Raji (cell line): ENCODE results near the gene GNB1.

ENCODE experiments used
- POLR2A ChIP-seq: IDR thresholded peaks from 2 replicates; pipeline ENCODE4 v1.6.1; 2011; ENCODE audit warnings: low read depth, low read length, control low read depth; ENCODE audit not compliant: insufficient read depth

The GNB1 gene

GRCh38 chr1:1763657-1764621, 126.9 kb downstream of the GNB1 start:
- no peak for TF ChIP-seq POLR2A

GRCh38 chr1:1761504-1762376, 129.1 kb downstream of the GNB1 start:
- no peak for TF ChIP-seq POLR2A

- no peak for TF ChIP-seq POLR2A
These were observed 130.2 kb downstream of the GNB1 start for GRCh38 chr1:1760715-1761114.

GRCh38 chr1:1760345-1760650, 130.6 kb downstream of the GNB1 start:
- TF ChIP-seq POLR2A: no peak

- TF ChIP-seq POLR2A: no peak
These were observed 131.2 kb downstream of the GNB1 start for GRCh38 chr1:1759456-1760344.

GRCh38 chr1:1758692-1759455, 132.0 kb downstream of the GNB1 start:
- TF ChIP-seq POLR2A: no peak

- TF ChIP-seq POLR2A: no peak
These were observed 132.7 kb downstream of the GNB1 start for GRCh38 chr1:1758059-1758621.

GRCh38 chr1:1757422-1758058, 133.3 kb downstream of the GNB1 start:
- TF ChIP-seq POLR2A: no peak

- no peak for TF ChIP-seq POLR2A
These were observed 134.0 kb downstream of the GNB1 start for GRCh38 chr1:1756661-1757421.

- TF ChIP-seq POLR2A: no peak
These were observed 135.0 kb downstream of the GNB1 start for GRCh38 chr1:1755852-1756251.

GRCh38 chr1:1755426-1755825, 135.5 kb downstream of the GNB1 start:
- TF ChIP-seq POLR2A: no peak

GRCh38 chr1:1754051-1754815, 136.7 kb downstream of the GNB1 start:
- no peak for TF ChIP-seq POLR2A
